Breast epithelium (tissue), 3 donors: ENCODE results near the gene LRP2.

ENCODE experiments used
- POLR2A ChIP-seq: fragments of 450-650 bp; IDR thresholded peaks from one replicate; pipeline ENCODE4 v1.6.1; 2016; ENCODE audit warnings: antibody characterized with exemption, mild to moderate bottlenecking, moderate library complexity
- POLR2AphosphoS5 ChIP-seq, 3 donors: sonication (generic); formaldehyde crosslinking; IDR thresholded peaks; one replicate each; pipeline ENCODE4 v1.6.1; 2017; ENCODE audit warnings: antibody characterized with exemption in 3 of 3
- TF ChIP-seq, protein P1 (sequence below), 3 donors: fragments of 450-650 bp; IDR thresholded peaks; one replicate each; pipeline ENCODE4 v1.5.1; 2016 to 2017; ENCODE audit warnings: antibody characterized with exemption in 3 of 3, mild to moderate bottlenecking in 3 of 3, moderate library complexity in 3 of 3

DNA sequence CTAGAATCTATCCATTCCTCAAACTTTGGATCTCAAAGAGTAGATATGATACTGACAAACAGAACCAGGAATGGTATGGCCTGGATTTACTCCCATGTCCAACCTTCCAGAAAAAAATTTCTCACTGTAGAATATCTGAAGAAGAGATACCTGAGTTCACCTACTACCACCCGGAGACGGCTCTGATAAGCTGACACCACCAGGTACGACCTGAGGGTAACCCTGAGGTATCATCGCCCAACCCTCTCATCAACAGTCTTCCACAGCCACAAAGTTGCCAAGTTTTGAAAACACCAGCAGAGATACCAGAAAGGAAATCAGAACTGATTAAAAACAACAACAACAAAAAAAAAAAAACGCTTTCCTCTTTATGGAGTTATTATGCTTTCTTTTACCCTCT lies 102.9 kb downstream of the LRP2 start:
- no peak for TF ChIP-seq POLR2AphosphoS5 (IDR thresholded peaks at IDR 0.05)
- no peak for TF ChIP-seq POLR2A
- TF ChIP-seq, protein P1, sequence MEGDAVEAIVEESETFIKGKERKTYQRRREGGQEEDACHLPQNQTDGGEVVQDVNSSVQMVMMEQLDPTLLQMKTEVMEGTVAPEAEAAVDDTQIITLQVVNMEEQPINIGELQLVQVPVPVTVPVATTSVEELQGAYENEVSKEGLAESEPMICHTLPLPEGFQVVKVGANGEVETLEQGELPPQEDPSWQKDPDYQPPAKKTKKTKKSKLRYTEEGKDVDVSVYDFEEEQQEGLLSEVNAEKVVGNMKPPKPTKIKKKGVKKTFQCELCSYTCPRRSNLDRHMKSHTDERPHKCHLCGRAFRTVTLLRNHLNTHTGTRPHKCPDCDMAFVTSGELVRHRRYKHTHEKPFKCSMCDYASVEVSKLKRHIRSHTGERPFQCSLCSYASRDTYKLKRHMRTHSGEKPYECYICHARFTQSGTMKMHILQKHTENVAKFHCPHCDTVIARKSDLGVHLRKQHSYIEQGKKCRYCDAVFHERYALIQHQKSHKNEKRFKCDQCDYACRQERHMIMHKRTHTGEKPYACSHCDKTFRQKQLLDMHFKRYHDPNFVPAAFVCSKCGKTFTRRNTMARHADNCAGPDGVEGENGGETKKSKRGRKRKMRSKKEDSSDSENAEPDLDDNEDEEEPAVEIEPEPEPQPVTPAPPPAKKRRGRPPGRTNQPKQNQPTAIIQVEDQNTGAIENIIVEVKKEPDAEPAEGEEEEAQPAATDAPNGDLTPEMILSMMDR (IDR thresholded peaks at IDR 0.05), result no peak
